Measurements from ENCODE around the gene U2AF1L4. TPM values are rescaled to one million over a fixed set of nuclear protein-coding genes. Genes with fewer than 3 reads are reported as not detected.

Gene U2AF1L4
- polyA plus RNA-seq, 1 donor from 2014 or later = 57.0 TPM

DNA sequence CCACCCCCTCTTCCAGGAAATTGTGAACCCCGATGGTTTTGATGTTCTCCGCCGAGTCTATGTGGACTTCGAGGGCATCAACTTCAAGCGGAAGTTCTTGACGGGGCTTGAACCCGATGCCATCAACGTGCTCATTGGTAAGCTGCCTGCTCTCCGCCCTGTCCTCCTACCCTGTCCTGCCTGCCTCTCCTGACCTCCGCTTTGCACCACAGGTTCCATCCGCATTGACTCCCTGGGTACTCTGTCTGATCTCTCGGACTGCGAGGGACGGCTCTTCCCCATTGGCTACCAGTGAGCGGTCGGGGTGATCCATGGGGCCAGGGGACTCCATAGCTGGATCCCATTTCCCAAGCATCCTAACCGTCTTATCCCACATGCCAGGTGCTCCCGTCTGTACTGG lies 14.9 kb downstream of the U2AF1L4 start:
- no peak for TF ChIP-seq SMC3 (conservative IDR thresholded peaks at IDR 0.05; ENCODE audit: poor library complexity)
- no peaks in the 10 kb centered on the region for H3K9me2 ChIP-seq (ENCODE audit: insufficient read depth, low read length)
- H3K4me3 ChIP-seq (ENCODE audit: low read length) = no peak overlapping the region
- H3K27ac ChIP-seq (ENCODE audit: low read length) = no peak overlapping the region
- no peaks in the 10 kb centered on the region for H3K27me3 ChIP-seq (ENCODE audit: insufficient read depth, low read depth, low read length)
- no peak overlapping the region for H2AFZ ChIP-seq (ENCODE audit: low read depth, low read length)
- no peak overlapping the region for H3K9ac ChIP-seq (ENCODE audit: low read length)
- no peak overlapping the region for H3K4me2 ChIP-seq (ENCODE audit: low read length)
- H3K9me3 ChIP-seq (ENCODE audit: low read length) = no peaks in the 10 kb centered on the region
- no peaks in the 10 kb centered on the region for H3K79me2 ChIP-seq (replicated peaks; ENCODE audit: insufficient read depth, low read length)
- H3K36me3 ChIP-seq (ENCODE audit: insufficient read depth, low read length) = no peaks in the 10 kb centered on the region
- H3F3A ChIP-seq (ENCODE audit: insufficient read depth, low read length, poor library complexity, severe bottlenecking) = no peaks in the 10 kb centered on the region
- H4K20me1 ChIP-seq (ENCODE audit: insufficient read depth) = no peaks in the 10 kb centered on the region

DNA sequence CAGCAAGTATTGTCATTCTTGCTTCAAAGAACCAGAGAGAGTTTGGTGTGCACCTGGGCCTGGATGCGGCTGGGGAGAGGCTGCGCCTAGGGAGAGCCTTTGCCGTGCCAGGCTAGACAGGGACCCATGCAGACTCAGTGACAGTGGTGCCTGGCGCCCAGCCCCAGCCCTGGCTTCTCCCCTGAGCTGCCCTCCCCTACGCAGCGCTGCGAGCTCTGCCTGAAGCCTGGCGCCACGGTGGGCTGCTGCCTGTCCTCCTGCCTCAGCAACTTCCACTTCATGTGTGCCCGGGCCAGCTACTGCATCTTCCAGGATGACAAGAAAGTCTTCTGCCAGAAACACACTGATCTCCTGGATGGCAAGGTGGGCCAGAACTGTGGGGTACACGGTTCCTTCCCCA lies 15.5 kb downstream of the U2AF1L4 start:
- Histone ChIP-seq H3K27ac (ENCODE audit: low read length) (no peak overlapping the region), H4K20me1 (ENCODE audit: insufficient read depth) (no peaks in the 10 kb centered on the region), H3F3A (ENCODE audit: insufficient read depth, low read length, poor library complexity, severe bottlenecking) (no peaks in the 10 kb centered on the region), H3K4me2 (ENCODE audit: low read length) (no peak overlapping the region), H3K79me2 (replicated peaks; ENCODE audit: insufficient read depth, low read length) (no peaks in the 10 kb centered on the region), H3K27me3 (ENCODE audit: insufficient read depth, low read depth, low read length) (no peaks in the 10 kb centered on the region), H3K36me3 (ENCODE audit: insufficient read depth, low read length) (no peaks in the 10 kb centered on the region), H3K9me2 (ENCODE audit: insufficient read depth, low read length) (no peaks in the 10 kb centered on the region), H3K9ac (ENCODE audit: low read length) (no peak overlapping the region), H3K9me3 (ENCODE audit: low read length) (no peaks in the 10 kb centered on the region), H2AFZ (ENCODE audit: low read depth, low read length) (no peak overlapping the region), H3K4me3 (ENCODE audit: low read length) (no peak overlapping the region)
- TF ChIP-seq MXI1 (conservative IDR thresholded peaks at IDR 0.05; ENCODE audit: poor library complexity, severe bottlenecking) = no peak

GRCh38 chr19:35729021-35729420 lies 16.2 kb downstream of the U2AF1L4 start:
- Histone ChIP-seq H3K4me3 (ENCODE audit: low read length) (no peak overlapping the region), H3K36me3 (ENCODE audit: insufficient read depth, low read length) (no peaks in the 10 kb centered on the region)
- no peak for TF ChIP-seq CTCF (IDR thresholded peaks at IDR 0.05; ENCODE audit: poor library complexity, severe bottlenecking)
- TF ChIP-seq RAD21 (conservative IDR thresholded peaks at IDR 0.05) = no peak
- TF ChIP-seq REST (IDR thresholded peaks at IDR 0.05; ENCODE audit: borderline replicate concordance) = no peak
- no peak for TF ChIP-seq EZH2 (IDR thresholded peaks at IDR 0.05; ENCODE audit: borderline replicate concordance, insufficient read depth, low read length, poor library complexity, severe bottlenecking)
- TF ChIP-seq POLR2AphosphoS5 (IDR thresholded peaks at IDR 0.05) = no peak
- no peak for TF ChIP-seq SMC3 (conservative IDR thresholded peaks at IDR 0.05; ENCODE audit: poor library complexity)
- no peak for TF ChIP-seq EP300 (conservative IDR thresholded peaks at IDR 0.05; ENCODE audit: poor library complexity, severe bottlenecking)

More at GRCh38 chr19:35729021-35729420, 16.2 kb downstream of the U2AF1L4 start:
- H3K9ac ChIP-seq (ENCODE audit: low read length) = no peak overlapping the region
- H3K79me2 ChIP-seq (replicated peaks; ENCODE audit: insufficient read depth, low read length) = no peaks in the 10 kb centered on the region
- H3F3A ChIP-seq (ENCODE audit: insufficient read depth, low read length, poor library complexity, severe bottlenecking) = no peaks in the 10 kb centered on the region
- no peak overlapping the region for H3K4me2 ChIP-seq (ENCODE audit: low read length)
- H3K9me2 ChIP-seq (ENCODE audit: insufficient read depth, low read length) = no peaks in the 10 kb centered on the region
- H3K27me3 ChIP-seq (ENCODE audit: insufficient read depth, low read depth, low read length) = no peaks in the 10 kb centered on the region
- no peak overlapping the region for H3K27ac ChIP-seq (ENCODE audit: low read length)
- no peaks in the 10 kb centered on the region for H3K9me3 ChIP-seq (ENCODE audit: low read length)
- H4K20me1 ChIP-seq (ENCODE audit: insufficient read depth) = no peaks in the 10 kb centered on the region
- H2AFZ ChIP-seq (ENCODE audit: low read depth, low read length) = no peak overlapping the region
